Colonic mucosa (tissue), 4 donors: ENCODE measurements around the gene PPIL6. TPM values are rescaled to one million over a fixed set of nuclear protein-coding genes. Genes with fewer than 3 reads are reported as not detected.

ENCODE experiments used
- DNase-seq: peaks from one replicate; pipeline ENCODE4 v3.0.0-alpha.2; 2020
- H3K27ac ChIP-seq: fragments of 200-600 bp; one replicate; pipeline ENCODE4 v1.8.0; 2021
- H3K27me3 ChIP-seq: fragments of 200-600 bp; one replicate; pipeline ENCODE4 v1.8.0; 2021
- H3K36me3 ChIP-seq: fragments of 200-600 bp; one replicate; pipeline ENCODE4 v1.8.0; 2021
- H3K4me1 ChIP-seq: fragments of 200-600 bp; one replicate; pipeline ENCODE4 v1.8.0; 2021; ENCODE audit warnings: mild to moderate bottlenecking
- H3K4me3 ChIP-seq: fragments of 200-600 bp; one replicate; pipeline ENCODE4 v1.8.0; 2021
- H3K9ac ChIP-seq, 2 donors: one replicate each; pipeline ENCODE4 v1.7.0; 2013; ENCODE audit warnings: control low read depth in 2 of 2, low read depth in 2 of 2, low read length in 2 of 2
- H3K9me3 ChIP-seq: fragments of 200-600 bp; one replicate; pipeline ENCODE4 v1.8.0; 2021
- CTCF ChIP-seq: fragments of 200-600 bp; IDR thresholded peaks from one replicate; pipeline ENCODE4 v1.8.0; 2022; ENCODE audit warnings: antibody characterized with exemption, mild to moderate bottlenecking
- intact Hi-C: fragments of 100-400 bp; cut with DNase I; formaldehyde crosslinking; loops from one replicate; pipeline ENCODE4 v1.14.1; 2022
- total RNA-seq, 2 donors: library from RNA; stranded (reverse); fragmentation: NEBNext Ultra II Directional in 1 of 2; extraction: Animal tissue kit (Norgen Biotek cat#: 25700) in 1 of 2; gene quantifications; one replicate each; pipeline ENCODE4 v1.2.1, GENCODE V29; 2021
- donor health status: healthy.
- donor health status: DM: no; HTN: no; CAD: no.
- donor health status: DM: no; HTN: no; CAD: no.

PPIL6 gene
- total RNA-seq, 2 donors from 2014 or later, result 0.91 to 1.5 TPM

- H3K27me3 ChIP-seq, result no peaks in the 10 kb centered on the region
- H3K4me1 ChIP-seq, result peaks cover 7% of the 10 kb centered on the region
- H3K36me3 ChIP-seq, result peaks cover 4% of the 10 kb centered on the region
- intact Hi-C loops, result no loop called here
- no peak overlapping the region for H3K4me3 ChIP-seq
- H3K9me3 ChIP-seq, result no peaks in the 10 kb centered on the region
- H3K9ac ChIP-seq, result no peak overlapping the region
- no peak for TF ChIP-seq CTCF
- DNase-seq, result no peak
- H3K27ac ChIP-seq, result no peak overlapping the region
These were observed 2.0 kb upstream of the PPIL6 start for GRCh38 chr6:109442393-109442924.

GRCh38 chr6:109441069-109441816 is 815 bp upstream of the PPIL6 start:
- intact Hi-C loops, result no loop called here
- Histone ChIP-seq H3K27ac (peak overlapping the region; percentile 69), H3K9me3 (no peaks in the 10 kb centered on the region), H3K4me3 (peak overlapping the region; percentile 90), H3K4me1 (peaks cover 7% of the 10 kb centered on the region), H3K36me3 (peaks cover 4% of the 10 kb centered on the region), H3K9ac (peak overlapping the region; percentile 89 to 95), H3K27me3 (no peaks in the 10 kb centered on the region)
- TF ChIP-seq CTCF, result no peak
- DNase-seq, result peak; percentile 67

GRCh38 chr6:109436041-109436440 is 4.4 kb downstream of the PPIL6 start:
- Histone ChIP-seq H3K4me1 (no peaks in the 10 kb centered on the region), H3K27me3 (no peaks in the 10 kb centered on the region), H3K9me3 (no peaks in the 10 kb centered on the region), H3K9ac (no peak overlapping the region), H3K27ac (no peak overlapping the region), H3K36me3 (no peaks in the 10 kb centered on the region), H3K4me3 (no peak overlapping the region)
- intact Hi-C loops, result no loop called here
- TF ChIP-seq CTCF, result no peak
- DNase-seq, result no peak

- no peak for DNase-seq
- H3K9me3 ChIP-seq, result no peaks in the 10 kb centered on the region
- no peak for TF ChIP-seq CTCF
- no peak overlapping the region for H3K27ac ChIP-seq
- no peaks in the 10 kb centered on the region for H3K36me3 ChIP-seq
- intact Hi-C loops, result no loop called here
- H3K27me3 ChIP-seq, result no peaks in the 10 kb centered on the region
- H3K4me3 ChIP-seq, result no peak overlapping the region
- no peak overlapping the region for H3K9ac ChIP-seq
- H3K4me1 ChIP-seq, result no peaks in the 10 kb centered on the region
These were observed 6.0 kb downstream of the PPIL6 start for GRCh38 chr6:109434456-109434855.

GRCh38 chr6:109429496-109429895 is 10.9 kb downstream of the PPIL6 start:
- Histone ChIP-seq H3K4me3 (no peak overlapping the region), H3K9me3 (no peaks in the 10 kb centered on the region), H3K27ac (no peak overlapping the region), H3K9ac (no peak overlapping the region), H3K27me3 (no peaks in the 10 kb centered on the region), H3K4me1 (no peaks in the 10 kb centered on the region), H3K36me3 (no peaks in the 10 kb centered on the region)
- no peak for DNase-seq
- no peak for TF ChIP-seq CTCF
- intact Hi-C loops, result no loop called here
